Effector CD4-positive, alpha-beta T cell (primary cell): ENCODE measurements around the gene WAS.
A peak's percentile ranks its signal among the peaks of the same experiment; 100 is the strongest.
"Not testable (repeated sequence)": the region's sequence is repeated elsewhere in the genome, so short reads cannot be mapped to it uniquely, and the experiment has no call there.

ENCODE experiments used
- DNase-seq: peaks from one replicate; pipeline ENCODE4 v3.0.0-alpha.2; 2020

WAS gene

GRCh38 chrX:48688531-48689150 is 5.0 kb downstream of the WAS start:
- DNase-seq = no peak

- no peak for DNase-seq
Observed at GRCh38 chrX:48689208-48689920, 5.8 kb downstream of the WAS start.

- DNase-seq = not testable (repeated sequence)
Observed at GRCh38 chrX:48691746-48692145, 8.1 kb downstream of the WAS start.

- no peak for DNase-seq
Observed at GRCh38 chrX:48694776-48695533, 11.4 kb downstream of the WAS start.

GRCh38 chrX:48695534-48695896 is 11.9 kb downstream of the WAS start:
- no peak for DNase-seq

DNA sequence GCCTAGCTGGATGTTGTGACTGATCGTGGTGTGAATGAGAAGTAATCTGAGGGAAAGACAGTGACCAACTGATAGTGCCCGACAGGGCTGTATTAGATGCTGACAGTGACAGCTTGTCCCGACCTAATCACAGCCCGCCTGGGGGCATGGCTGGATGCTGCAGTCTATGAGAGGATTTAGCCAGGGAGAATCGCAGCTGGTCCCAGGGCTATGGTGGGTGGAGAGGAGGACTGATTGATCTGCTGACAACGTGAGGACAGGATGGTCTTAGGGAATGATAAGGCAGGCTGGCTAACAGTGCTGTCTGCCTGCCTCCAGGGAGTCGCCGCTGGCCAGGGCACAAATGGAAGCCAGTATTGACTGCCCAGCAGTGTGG is 12.3 kb downstream of the WAS start:
- no peak for DNase-seq

- DNase-seq = peak; percentile 77
Observed at GRCh38 chrX:48696301-48696908, 12.8 kb downstream of the WAS start, which contains the start of gene SUV39H1. Gene SUV39H1, plus strand, starts transcription at chrX:48696734. Its CDS starts 51 bp downstream, at chrX:48696785.

- peak; percentile 11 for DNase-seq
Observed at GRCh38 chrX:48696909-48697727, 13.5 kb downstream of the WAS start.

- DNase-seq = no peak
Observed at GRCh38 chrX:48698306-48698705, 14.7 kb downstream of the WAS start.

- DNase-seq = no peak
Observed at GRCh38 chrX:48700246-48700645, 16.6 kb downstream of the WAS start.

- no peak for DNase-seq
Observed at GRCh38 chrX:48700951-48701653, 17.5 kb downstream of the WAS start.

DNA sequence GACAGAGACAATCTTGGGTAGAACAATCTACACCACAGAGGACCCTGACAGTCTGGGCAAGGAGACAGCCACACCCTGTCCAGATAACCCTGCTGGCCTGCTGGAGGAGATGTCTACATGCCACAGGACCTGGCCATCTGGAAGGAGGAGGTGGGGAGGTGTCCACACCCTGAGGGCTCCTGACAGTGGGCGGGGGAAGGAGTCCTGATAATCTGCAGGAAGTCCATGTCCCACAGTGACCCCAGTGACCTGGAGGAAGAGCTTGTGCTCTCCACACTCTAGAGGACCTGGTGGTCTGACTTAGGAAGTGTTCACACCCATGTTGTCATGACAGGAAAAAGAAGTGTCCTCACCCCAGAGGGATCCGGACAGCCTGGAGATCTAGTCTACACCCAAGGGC is 18.4 kb downstream of the WAS start:
- no peak for DNase-seq

GRCh38 chrX:48702716-48703115 is 19.1 kb downstream of the WAS start:
- no peak for DNase-seq

DNA sequence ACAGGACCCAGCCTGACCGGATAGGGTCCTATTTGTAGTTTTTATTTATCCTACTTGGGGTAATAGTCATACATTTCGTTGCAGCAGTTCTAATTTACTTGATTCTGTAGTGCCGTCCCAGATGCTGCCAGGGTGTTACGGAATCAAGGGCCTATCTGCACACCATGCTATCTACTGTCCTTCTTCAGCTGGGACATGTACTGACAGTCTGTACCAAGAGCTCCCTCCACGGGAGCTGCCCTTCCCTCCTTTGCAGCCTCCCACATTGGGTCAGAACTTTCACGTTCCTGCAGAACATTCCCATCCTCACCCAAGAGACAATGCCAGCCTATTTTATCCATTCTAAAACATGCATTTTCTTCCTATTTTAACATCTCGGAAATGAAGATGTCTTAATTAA is 19.6 kb downstream of the WAS start:
- no peak for DNase-seq

GRCh38 chrX:48703642-48704481 is 20.3 kb downstream of the WAS start:
- no peak for DNase-seq

DNA sequence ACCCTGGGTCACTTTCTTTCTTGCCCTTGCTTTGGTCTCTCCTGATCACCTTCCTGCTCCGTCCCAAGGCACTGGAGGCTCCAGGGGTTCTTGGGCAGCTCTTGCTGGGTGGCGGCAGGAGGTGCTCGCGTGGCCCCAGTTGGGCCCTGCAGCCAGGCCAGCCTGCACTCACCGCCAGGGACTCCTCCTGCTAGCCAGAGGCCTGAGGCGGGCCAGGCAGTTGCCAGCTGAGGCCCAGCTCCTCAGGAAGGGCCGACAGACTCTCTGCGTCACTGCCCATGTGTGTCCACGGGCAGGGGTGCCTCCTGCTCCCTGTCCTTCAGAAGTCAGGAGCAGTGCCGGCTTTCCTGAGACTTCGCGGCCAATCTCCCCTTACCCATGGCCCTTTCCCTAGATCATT is 22.3 kb downstream of the WAS start:
- no peak for DNase-seq

DNA sequence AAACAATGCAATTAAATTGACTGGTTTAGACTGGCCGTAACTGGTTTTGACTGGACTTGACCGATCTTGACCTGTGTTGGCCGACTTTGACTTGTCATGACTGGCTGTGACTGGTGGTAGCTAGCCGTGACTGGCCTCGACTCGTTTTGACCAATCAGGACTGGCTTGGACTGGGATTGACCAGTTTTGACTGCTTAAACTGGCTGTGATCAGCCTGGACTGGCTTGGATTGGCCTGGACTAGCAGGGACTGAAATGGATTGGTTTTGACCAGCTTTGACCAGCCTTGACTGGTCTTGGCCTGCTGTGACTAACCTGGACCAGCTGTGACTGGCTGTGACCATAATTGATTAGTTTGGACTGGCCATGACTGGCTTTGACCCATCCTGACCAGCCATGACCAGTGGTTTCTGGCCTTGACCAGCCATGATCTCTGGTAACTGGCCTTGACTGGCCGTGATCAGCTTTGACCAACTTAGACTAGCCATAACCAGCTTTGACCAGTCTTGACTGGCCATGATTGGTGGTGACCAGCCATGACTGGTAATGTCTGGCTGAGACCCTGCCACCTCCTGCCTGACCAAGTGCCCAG is 26.0 kb downstream of the WAS start:
- no peak for DNase-seq

DNA sequence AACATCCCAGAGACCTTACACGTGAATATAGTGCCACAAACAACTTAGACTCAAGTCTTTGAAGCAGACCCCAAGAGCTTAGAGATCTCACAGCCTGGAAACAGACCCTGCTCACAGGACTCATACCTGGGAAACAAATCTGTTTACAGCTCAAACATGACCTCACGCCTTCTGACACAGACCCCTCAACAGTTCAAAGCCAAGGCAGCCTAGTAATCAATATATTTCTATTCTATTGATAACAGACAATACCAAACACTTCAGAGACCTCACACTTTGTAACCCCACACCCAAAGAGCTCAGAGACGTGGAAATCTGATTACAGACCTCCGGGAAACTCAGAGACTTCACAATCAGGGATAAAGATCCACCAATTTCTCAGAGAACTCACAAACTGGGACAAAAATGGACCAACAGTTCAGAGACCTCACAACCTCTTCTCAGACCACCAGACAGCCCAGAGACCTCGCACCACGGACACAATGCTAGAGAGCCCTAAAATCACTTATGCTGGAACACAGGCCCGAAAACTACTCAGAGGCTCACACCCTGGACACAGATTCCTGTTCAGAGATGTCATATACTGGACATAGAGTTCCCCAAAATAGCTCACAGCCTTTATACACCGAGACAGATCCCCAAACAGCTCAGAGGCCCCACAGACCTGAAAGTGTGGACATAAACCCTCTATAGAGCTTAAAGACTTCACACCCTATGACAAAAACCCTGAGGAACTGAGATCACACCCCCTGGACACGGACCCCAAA is 27.7 kb downstream of the WAS start:
- no peak for DNase-seq

DNA sequence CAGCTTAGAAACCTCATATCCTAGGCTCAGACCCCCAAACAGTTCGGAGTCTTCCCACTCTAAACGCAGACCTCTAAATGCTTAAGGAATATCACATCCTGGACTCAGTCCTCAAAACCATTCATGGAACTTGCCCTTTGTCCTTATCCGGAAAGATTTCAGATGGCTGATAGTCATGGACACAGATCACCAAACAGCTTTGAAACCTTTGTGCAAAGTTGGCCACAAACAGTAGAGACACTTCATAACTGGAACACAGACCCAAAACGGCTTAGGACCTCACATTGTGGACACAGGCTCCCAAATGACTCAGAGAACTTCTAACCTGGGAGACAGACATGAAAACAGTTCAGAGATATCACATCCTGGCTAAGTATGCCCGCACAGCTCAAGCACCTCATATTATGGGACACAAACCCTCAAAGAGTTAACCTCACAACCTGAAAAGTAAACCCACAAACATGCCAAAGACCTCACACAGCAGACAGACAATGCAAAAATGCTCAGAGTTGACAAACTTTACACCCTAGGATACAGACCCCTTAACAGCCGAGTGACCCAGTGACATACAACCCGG is 28.4 kb downstream of the WAS start:
- DNase-seq = no peak
